ENCODE measurements around the gene CAMK2N1. TPM values are rescaled to one million over a fixed set of nuclear protein-coding genes. Genes with fewer than 3 reads are reported as not detected.

CAMK2N1 gene
- total RNA-seq, 4 donors from 2014 or later, result 74.3 to 126 (median 85.9) TPM

DNA sequence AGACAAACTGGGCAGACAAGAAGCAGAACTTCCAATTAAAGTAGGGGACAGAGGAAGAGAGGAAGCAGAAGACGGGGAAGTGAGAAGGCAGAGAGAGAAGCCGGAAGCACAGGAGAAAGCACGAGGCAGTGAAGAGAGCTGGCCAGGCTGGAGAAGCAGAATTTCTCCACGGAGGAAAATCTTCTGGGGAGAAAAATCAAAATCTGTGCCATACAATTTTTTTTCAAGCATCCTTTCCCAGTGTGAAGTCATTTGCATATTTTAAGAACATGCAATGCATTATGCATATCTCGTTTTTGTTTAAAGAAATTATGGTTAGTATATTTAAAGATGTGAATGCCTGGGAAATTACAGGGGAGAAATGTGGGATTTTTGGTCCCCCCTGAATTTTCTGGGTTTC, 7.3 kb upstream of the CAMK2N1 start:
- TF ChIP-seq, protein P1, sequence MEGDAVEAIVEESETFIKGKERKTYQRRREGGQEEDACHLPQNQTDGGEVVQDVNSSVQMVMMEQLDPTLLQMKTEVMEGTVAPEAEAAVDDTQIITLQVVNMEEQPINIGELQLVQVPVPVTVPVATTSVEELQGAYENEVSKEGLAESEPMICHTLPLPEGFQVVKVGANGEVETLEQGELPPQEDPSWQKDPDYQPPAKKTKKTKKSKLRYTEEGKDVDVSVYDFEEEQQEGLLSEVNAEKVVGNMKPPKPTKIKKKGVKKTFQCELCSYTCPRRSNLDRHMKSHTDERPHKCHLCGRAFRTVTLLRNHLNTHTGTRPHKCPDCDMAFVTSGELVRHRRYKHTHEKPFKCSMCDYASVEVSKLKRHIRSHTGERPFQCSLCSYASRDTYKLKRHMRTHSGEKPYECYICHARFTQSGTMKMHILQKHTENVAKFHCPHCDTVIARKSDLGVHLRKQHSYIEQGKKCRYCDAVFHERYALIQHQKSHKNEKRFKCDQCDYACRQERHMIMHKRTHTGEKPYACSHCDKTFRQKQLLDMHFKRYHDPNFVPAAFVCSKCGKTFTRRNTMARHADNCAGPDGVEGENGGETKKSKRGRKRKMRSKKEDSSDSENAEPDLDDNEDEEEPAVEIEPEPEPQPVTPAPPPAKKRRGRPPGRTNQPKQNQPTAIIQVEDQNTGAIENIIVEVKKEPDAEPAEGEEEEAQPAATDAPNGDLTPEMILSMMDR (IDR thresholded peaks at IDR 0.05), result no peak
- TF ChIP-seq POLR2AphosphoS5 (IDR thresholded peaks at IDR 0.05) (no peak), POLR2A (IDR thresholded peaks at IDR 0.05) (no peak), EP300 (IDR thresholded peaks at IDR 0.05; ENCODE audit: low read depth) (no peak)
- peaks cover 0 to 16% (median 7%) of the 10 kb centered on the region in 4 donors for H3K4me1 ChIP-seq
- no peak overlapping the region for H3K4me3 ChIP-seq
- H3K27ac ChIP-seq, result no peak overlapping the region
- no peaks in the 10 kb centered on the region for H3K9me3 ChIP-seq
- in situ Hi-C loops (cut with MboI; ENCODE audit: low pct_ligation_motif_present in 1 of 4, low pct_unique_long_range_greater_than_20kb in 1 of 4, low sequenced_read_pairs in 3 of 4), result loop anchor here (5.0 to 10.0 kb wide), 5 partner anchors 59 to 579 kb away; no protein-coding TSS in a partner anchor
- H3K36me3 ChIP-seq, result no peaks in the 10 kb centered on the region
- no peaks in the 10 kb centered on the region for H3K27me3 ChIP-seq
- no peak for DNase-seq
- intact Hi-C loops (cut with DNase I; ENCODE audit: low total_unique reads), result loop anchor here (2.0 to 10.0 kb wide), 3 partner anchors 281 to 579 kb away; no protein-coding TSS in a partner anchor
- WGBS, 2 donors (ENCODE audit: low coverage in 1 of 2), result 40 to 54% methylated on average over 5 of the region's 5 CpGs

DNA sequence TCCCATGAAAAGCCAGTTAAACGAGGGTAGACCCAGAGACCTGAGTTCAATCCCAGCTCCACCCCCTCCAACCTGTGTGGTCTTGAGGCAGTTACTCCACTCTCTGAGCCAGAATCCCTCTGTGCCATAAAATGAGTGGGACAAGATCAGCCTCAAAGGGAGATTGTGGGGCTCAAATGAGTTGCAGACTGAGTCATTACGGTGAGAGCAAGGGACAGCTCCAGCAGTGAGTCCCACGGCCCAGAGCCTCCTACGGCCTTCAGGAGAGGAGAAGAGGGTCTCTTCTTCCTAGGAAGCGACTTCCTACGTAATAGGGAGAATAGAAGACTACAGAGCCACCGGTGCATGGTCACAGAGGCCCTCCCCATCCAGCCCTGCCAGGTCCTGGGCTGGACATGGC, 6.7 kb upstream of the CAMK2N1 start:
- intact Hi-C loops (cut with DNase I; ENCODE audit: low total_unique reads), result loop anchor here (2.0 to 10.0 kb wide), 3 partner anchors 280 to 578 kb away; no protein-coding TSS in a partner anchor
- 71 to 80% methylated on average over 3 to 7 of the region's 7 CpGs for WGBS, 2 donors (ENCODE audit: low coverage in 1 of 2)
- Histone ChIP-seq H3K9me3 (no peaks in the 10 kb centered on the region), H3K4me3 (no peak overlapping the region), H3K4me1 (peaks cover 0 to 17% (median 7%) of the 10 kb centered on the region in 4 donors), H3K27me3 (no peaks in the 10 kb centered on the region), H3K36me3 (no peaks in the 10 kb centered on the region), H3K27ac (no peak overlapping the region)
- no peak for DNase-seq
- in situ Hi-C loops (cut with MboI; ENCODE audit: low pct_ligation_motif_present in 1 of 4, low pct_unique_long_range_greater_than_20kb in 1 of 4, low sequenced_read_pairs in 3 of 4), result loop anchor here (5.0 to 10.0 kb wide), 5 partner anchors 58 to 578 kb away; no protein-coding TSS in a partner anchor
- TF ChIP-seq POLR2AphosphoS5 (IDR thresholded peaks at IDR 0.05) (no peak), POLR2A (IDR thresholded peaks at IDR 0.05) (no peak), EP300 (IDR thresholded peaks at IDR 0.05; ENCODE audit: low read depth) (no peak)
- TF ChIP-seq, protein P1 (IDR thresholded peaks at IDR 0.05), result no peak

DNA sequence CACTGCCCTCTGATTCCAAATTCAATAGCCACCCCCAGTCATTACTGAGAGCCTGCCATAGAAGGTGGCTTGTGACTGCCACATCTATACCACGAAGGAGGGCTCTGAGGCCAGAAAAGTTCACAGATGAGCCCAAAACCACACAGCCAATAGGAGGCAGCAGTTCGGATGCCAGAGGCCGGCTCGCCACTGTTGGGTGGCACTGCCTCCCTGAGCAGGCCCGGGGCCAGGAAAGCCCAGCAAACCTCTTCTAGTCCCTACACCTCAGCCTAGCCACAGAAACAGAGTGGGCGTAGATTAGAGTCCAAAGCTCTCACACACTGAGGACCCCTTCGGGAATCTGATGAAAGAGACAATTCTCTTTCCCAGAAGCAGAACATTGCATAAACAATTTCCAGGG, 5.9 kb upstream of the CAMK2N1 start:
- H3K36me3 ChIP-seq, result no peaks in the 10 kb centered on the region
- TF ChIP-seq, protein P1 (IDR thresholded peaks at IDR 0.05), result no peak
- TF ChIP-seq EP300 (IDR thresholded peaks at IDR 0.05; ENCODE audit: low read depth), result no peak
- TF ChIP-seq POLR2A (IDR thresholded peaks at IDR 0.05), result no peak
- no peak for TF ChIP-seq POLR2AphosphoS5 (IDR thresholded peaks at IDR 0.05)
- peaks cover 0 to 26% (median 14%) of the 10 kb centered on the region in 4 donors for H3K4me1 ChIP-seq
- no peaks in the 10 kb centered on the region for H3K9me3 ChIP-seq
- 76 to 80% methylated on average over 1 to 7 of the region's 7 CpGs for WGBS, 2 donors (ENCODE audit: low coverage in 1 of 2)
- no peak overlapping the region for H3K27ac ChIP-seq
- in situ Hi-C loops (cut with MboI; ENCODE audit: low pct_ligation_motif_present in 1 of 4, low pct_unique_long_range_greater_than_20kb in 1 of 4, low sequenced_read_pairs in 3 of 4), result loop anchor here (5.0 to 10.0 kb wide), 5 partner anchors 57 to 577 kb away; no protein-coding TSS in a partner anchor
- intact Hi-C loops (cut with DNase I; ENCODE audit: low total_unique reads), result loop anchor here (2.0 to 10.0 kb wide), 3 partner anchors 279 to 577 kb away; no protein-coding TSS in a partner anchor
- H3K4me3 ChIP-seq, result no peak overlapping the region
- H3K27me3 ChIP-seq, result no peaks in the 10 kb centered on the region
- DNase-seq, result no peak

DNA sequence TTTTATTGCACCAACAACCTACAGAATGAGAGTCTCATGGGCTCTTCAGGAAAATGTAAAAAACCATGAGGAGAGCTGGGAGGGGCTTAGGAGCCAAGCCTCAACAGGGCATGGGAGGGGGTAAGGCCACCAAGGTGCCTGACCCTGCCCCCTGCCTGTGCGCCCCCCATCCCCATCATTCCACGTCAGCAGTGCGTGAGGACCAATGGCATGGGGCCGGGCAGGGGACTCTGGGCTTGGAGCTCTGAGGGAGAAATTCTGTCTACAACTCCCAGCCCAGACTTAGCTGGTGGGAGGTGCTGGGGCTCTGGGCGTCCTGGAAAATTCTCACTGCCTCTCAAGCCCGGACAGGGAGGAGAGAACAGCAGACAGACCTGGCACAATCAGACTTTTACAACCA, 5.2 kb upstream of the CAMK2N1 start:
- H3K4me1 ChIP-seq, result peaks cover 0 to 28% (median 17%) of the 10 kb centered on the region in 4 donors
- H3K4me3 ChIP-seq, result no peak overlapping the region
- H3K27ac ChIP-seq, result no peak overlapping the region
- no peaks in the 10 kb centered on the region for H3K27me3 ChIP-seq
- WGBS, 2 donors (ENCODE audit: low coverage in 1 of 2), result 68% methylated on average over 6 of the region's 6 CpGs; no CpG with 5 or more reads in 1 of the 2 donors
- H3K36me3 ChIP-seq, result no peaks in the 10 kb centered on the region
- in situ Hi-C loops (cut with MboI; ENCODE audit: low pct_ligation_motif_present in 1 of 4, low pct_unique_long_range_greater_than_20kb in 1 of 4, low sequenced_read_pairs in 3 of 4) (loop anchor here (5.0 to 10.0 kb wide), 5 partner anchors 56 to 576 kb away; no protein-coding TSS in a partner anchor), intact Hi-C loops (cut with DNase I; ENCODE audit: low total_unique reads) (loop anchor here (10.0 kb wide), 2 partner anchors 396 to 576 kb away; no protein-coding TSS in a partner anchor)
- DNase-seq, result no peak
- H3K9me3 ChIP-seq, result no peaks in the 10 kb centered on the region
- TF ChIP-seq POLR2A (IDR thresholded peaks at IDR 0.05) (no peak), EP300 (IDR thresholded peaks at IDR 0.05; ENCODE audit: low read depth) (no peak), POLR2AphosphoS5 (IDR thresholded peaks at IDR 0.05) (no peak)
- TF ChIP-seq, protein P1 (IDR thresholded peaks at IDR 0.05), result no peak

Measured in transverse colon (tissue), 4 donors.